MCF 10A (cell line): ENCODE results near the gene MED27. TPM values are rescaled to one million over a fixed set of nuclear protein-coding genes. Genes with fewer than 3 reads are reported as not detected.
A peak's percentile ranks its signal among the peaks of the same experiment; 100 is the strongest.

Experiments used
- BruUV-seq: library from RNA; stranded (reverse); fragments of 400-500 nt; replicated peaks from 2 replicates; lab custom pipeline; 2021; lab: Mats Ljungman, UMichigan
- CTCF ChIA-PET: fragments of 300-600 bp; sonication (Branson Sonifier 250); formaldehyde crosslinking; extraction: SDS; loops from one replicate; lab custom pipeline; 2021; ENCODE audit warnings: antibody characterized with exemption, inconsistent platforms; lab: Yijun Ruan, JAX
- POLR2A ChIA-PET: fragments of 300-600, 350-650 bp; sonication (Branson Sonifier 250); formaldehyde crosslinking; extraction: SDS; loops from one replicate; lab custom pipeline; 2020; ENCODE audit warnings: antibody characterized with exemption, inconsistent platforms; lab: Yijun Ruan, JAX
- DNase-seq: peaks from one replicate; pipeline ENCODE4 v3.0.0-alpha.2; 2018; ENCODE audit not compliant: unreplicated experiment
- H3K27ac Mint-ChIP-seq: one replicate; pipeline ENCODE4 v1.8.0; 2022; ENCODE audit warnings: mild to moderate bottlenecking, low read depth, mixed read lengths; ENCODE audit not compliant: unreplicated experiment
- H3K27me3 Mint-ChIP-seq: one replicate; pipeline ENCODE4 v1.8.0; 2022; ENCODE audit warnings: mixed read lengths; ENCODE audit not compliant: insufficient read depth, unreplicated experiment
- H3K36me3 Mint-ChIP-seq: one replicate; pipeline ENCODE4 v1.8.0; 2022; ENCODE audit warnings: mild to moderate bottlenecking, moderate library complexity, mixed read lengths; ENCODE audit not compliant: insufficient read depth, unreplicated experiment
- H3K4me1 Mint-ChIP-seq: one replicate; pipeline ENCODE4 v1.8.0; 2022; ENCODE audit warnings: mixed read lengths; ENCODE audit not compliant: insufficient read depth, unreplicated experiment
- H3K4me3 Mint-ChIP-seq: one replicate; pipeline ENCODE4 v1.8.0; 2022; ENCODE audit warnings: mild to moderate bottlenecking, moderate library complexity, mixed read lengths; ENCODE audit not compliant: unreplicated experiment
- H3K9me3 Mint-ChIP-seq: one replicate; pipeline ENCODE4 v1.8.0; 2022; ENCODE audit warnings: mixed read lengths; ENCODE audit not compliant: unreplicated experiment
- intact Hi-C: fragments of 100-400 bp; cut with micrococcal nuclease; formaldehyde crosslinking; loops from 2 replicates; pipeline ENCODE4 v1.14.1; 2022
- total RNA-seq: library from RNA; stranded (reverse); gene quantifications from 2 replicates; pipeline ENCODE4 v1.2.3, GENCODE V29; 2022
- TF ChIP-seq, protein P1 (sequence below): fragments of 200-600 bp; IDR thresholded peaks from one replicate; pipeline ENCODE4 v1.8.0; 2022; ENCODE audit warnings: antibody characterized with exemption, mild to moderate bottlenecking; ENCODE audit not compliant: unreplicated experiment

MED27 gene
- total RNA-seq, 1 experiment from 2014 or later: 34.3 TPM

DNA sequence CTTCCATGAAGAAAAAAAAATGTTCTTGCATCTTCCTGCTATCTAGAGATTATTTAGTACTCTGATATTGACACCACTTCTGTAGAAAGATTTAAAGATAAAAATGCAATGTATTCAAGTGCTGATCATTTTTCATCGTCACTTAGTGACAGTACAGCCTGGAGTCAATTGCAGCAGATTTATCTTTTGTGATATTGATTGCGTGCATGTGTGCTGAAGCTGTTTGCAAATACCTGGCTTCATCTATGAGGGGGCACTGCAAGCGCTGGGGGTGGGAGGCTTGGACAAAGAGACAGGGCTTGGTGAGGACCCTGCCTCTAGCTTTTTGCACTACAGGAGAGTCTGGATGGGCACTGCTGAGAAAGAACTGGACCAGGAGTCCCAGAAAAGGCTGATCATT is 38.0 kb upstream of the MED27 start:
- TF ChIP-seq, protein P1, sequence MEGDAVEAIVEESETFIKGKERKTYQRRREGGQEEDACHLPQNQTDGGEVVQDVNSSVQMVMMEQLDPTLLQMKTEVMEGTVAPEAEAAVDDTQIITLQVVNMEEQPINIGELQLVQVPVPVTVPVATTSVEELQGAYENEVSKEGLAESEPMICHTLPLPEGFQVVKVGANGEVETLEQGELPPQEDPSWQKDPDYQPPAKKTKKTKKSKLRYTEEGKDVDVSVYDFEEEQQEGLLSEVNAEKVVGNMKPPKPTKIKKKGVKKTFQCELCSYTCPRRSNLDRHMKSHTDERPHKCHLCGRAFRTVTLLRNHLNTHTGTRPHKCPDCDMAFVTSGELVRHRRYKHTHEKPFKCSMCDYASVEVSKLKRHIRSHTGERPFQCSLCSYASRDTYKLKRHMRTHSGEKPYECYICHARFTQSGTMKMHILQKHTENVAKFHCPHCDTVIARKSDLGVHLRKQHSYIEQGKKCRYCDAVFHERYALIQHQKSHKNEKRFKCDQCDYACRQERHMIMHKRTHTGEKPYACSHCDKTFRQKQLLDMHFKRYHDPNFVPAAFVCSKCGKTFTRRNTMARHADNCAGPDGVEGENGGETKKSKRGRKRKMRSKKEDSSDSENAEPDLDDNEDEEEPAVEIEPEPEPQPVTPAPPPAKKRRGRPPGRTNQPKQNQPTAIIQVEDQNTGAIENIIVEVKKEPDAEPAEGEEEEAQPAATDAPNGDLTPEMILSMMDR: no peak
- intact Hi-C loops: no loop called here
- CTCF ChIA-PET: interaction anchor here (0.7 kb wide), 1 partner anchor 8 kb away, joined by 3 read pairs; no protein-coding TSS in a partner anchor
- Mint-ChIP-seq H3K9me3 (no peaks in the 10 kb centered on the region), H3K27ac (no peak overlapping the region), H3K4me1 (no peaks in the 10 kb centered on the region), H3K4me3 (no peak overlapping the region), H3K36me3 (no peaks in the 10 kb centered on the region), H3K27me3 (peaks cover 92% of the 10 kb centered on the region)
- POLR2A ChIA-PET: interaction anchor here (0.9 kb wide), 1 partner anchor 24 kb away, joined by 3 read pairs; no protein-coding TSS in a partner anchor
- no TSS peak for BruUV-seq
- no peak for DNase-seq

DNA sequence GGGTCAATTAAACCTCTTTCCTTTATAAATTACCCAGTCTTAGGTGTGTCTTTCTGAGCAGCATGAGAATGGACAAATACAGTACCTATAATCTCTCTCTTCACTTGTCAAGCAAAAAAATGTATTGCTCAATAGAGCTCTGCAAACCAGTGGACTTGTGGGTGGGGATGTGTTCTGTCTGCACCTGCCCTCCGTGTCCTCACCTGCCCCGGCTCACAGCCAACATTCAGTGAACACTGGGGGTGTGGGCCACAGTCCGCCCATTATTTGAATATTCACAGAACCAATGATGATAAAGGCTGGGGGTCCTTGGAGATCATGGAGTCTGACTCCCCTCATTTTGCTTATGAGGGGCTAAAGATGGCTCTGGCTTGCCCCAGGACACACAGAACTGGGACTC is 36.9 kb upstream of the MED27 start:
- POLR2A ChIA-PET: no interaction called here
- Mint-ChIP-seq H3K4me3 (no peak overlapping the region), H3K36me3 (no peaks in the 10 kb centered on the region), H3K4me1 (no peaks in the 10 kb centered on the region), H3K9me3 (no peaks in the 10 kb centered on the region), H3K27ac (no peak overlapping the region), H3K27me3 (peaks cover 91% of the 10 kb centered on the region)
- TF ChIP-seq, protein P1: no peak
- BruUV-seq: no TSS peak
- intact Hi-C loops: no loop called here
- no peak for DNase-seq
- CTCF ChIA-PET: no interaction called here

DNA sequence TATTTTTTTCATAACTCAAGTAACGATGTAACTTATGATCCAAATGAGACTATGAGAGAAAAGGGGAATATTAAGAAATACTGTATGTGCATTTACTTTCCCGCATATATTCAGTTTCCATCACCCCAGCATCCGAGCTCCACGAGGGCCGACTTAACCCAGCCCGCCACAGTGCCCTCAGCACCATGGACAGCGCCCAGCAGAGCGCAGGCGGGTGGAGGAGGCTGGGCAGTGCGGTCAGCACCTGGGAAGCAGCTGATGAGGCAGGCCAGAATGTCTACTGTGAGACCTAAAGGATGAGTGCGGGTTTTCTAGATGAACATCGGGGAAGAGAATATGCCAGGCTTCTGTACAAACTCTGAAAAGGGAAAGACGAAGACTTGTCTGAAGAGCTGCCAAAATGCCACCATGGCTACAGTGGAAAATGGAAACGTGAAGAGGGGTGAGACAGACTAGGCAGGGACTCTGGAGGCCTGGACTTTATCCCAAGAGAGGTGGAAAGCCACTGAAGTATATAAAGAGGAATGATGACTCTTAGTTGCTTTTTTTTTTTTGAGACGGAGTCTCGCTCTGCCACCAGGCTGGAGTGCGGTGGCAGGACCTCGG is 34.5 kb upstream of the MED27 start:
- Mint-ChIP-seq H3K27me3 (peaks cover 91% of the 10 kb centered on the region), H3K27ac (no peak overlapping the region), H3K4me1 (no peaks in the 10 kb centered on the region), H3K9me3 (no peaks in the 10 kb centered on the region), H3K4me3 (no peak overlapping the region), H3K36me3 (no peaks in the 10 kb centered on the region)
- no TSS peak for BruUV-seq
- ChIA-PET POLR2A (interaction anchor here (0.6 kb wide), 2 partner anchors 88 to 149 kb away, joined by 3 read pairs; no protein-coding TSS in a partner anchor), CTCF (interaction anchor here (0.7 kb wide), 1 partner anchor 21 kb away, joined by 3 read pairs; no protein-coding TSS in a partner anchor)
- TF ChIP-seq, protein P1: no peak
- DNase-seq: peak; percentile 58
- intact Hi-C loops: no loop called here

DNA sequence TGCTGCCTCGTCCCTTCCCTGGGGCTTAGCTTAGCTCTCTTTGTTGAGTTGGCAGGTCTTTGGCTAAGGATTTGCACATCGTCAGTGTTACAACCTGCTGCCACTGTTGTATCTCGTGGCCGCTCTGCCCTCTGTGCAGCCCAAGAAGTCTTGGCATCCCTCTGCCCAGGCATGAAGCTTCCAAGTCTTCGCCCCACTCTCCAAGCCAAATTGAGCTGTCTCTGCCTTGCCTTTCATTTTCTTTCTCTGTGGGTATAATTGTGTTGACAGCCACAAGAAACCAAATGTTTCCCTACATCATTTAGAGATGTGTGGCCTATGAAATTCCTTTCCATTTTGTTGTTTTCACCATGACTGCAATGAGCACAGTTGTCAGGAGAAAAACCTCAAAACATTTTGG is 29.6 kb upstream of the MED27 start:
- H3K4me3 Mint-ChIP-seq: no peak overlapping the region
- no peaks in the 10 kb centered on the region for H3K36me3 Mint-ChIP-seq
- H3K27ac Mint-ChIP-seq: no peak overlapping the region
- no peak for DNase-seq
- no TSS peak for BruUV-seq
- CTCF ChIA-PET: interaction anchor here (0.5 to 0.7 kb wide), 2 partner anchors 8 to 1046 kb away, joined by 3 read pairs; no protein-coding TSS in a partner anchor
- no peaks in the 10 kb centered on the region for H3K9me3 Mint-ChIP-seq
- H3K27me3 Mint-ChIP-seq: peaks cover 44% of the 10 kb centered on the region
- TF ChIP-seq, protein P1: no peak
- POLR2A ChIA-PET: no interaction called here
- intact Hi-C loops: no loop called here
- no peaks in the 10 kb centered on the region for H3K4me1 Mint-ChIP-seq
